Common myeloid progenitor, CD34-positive (primary cell): Measurements from ENCODE around the gene MVK.

ENCODE experiments used
- CTCF ChIA-PET: fragments of 350-600 bp; sonication (Branson Sonifier 250); formaldehyde crosslinking; loops from one replicate; lab custom pipeline; 2021; ENCODE audit warnings: antibody characterized with exemption; lab: Charles Lee
- POLR2A ChIA-PET: fragments of 350-600 bp; sonication (Branson Sonifier 250); formaldehyde crosslinking; loops from one replicate; lab custom pipeline; 2021; ENCODE audit warnings: antibody characterized with exemption; lab: Charles Lee
- DNase-seq, 3 donors: peaks; one replicate each; pipeline versions ENCODE4 v3.0.0 to v3.0.0-alpha.2; 2013
- H3K27ac ChIP-seq, 2 experiments: 1 replicate in 1 of 2; 2 replicates in 1 of 2; pipeline ENCODE4 v1.7.0; 2013; ENCODE audit warnings: inconsistent platforms in 2 of 2, low read length in 2 of 2, mild to moderate bottlenecking in 2 of 2, low read depth in 1 of 2, moderate library complexity in 1 of 2; ENCODE audit not compliant: severe bottlenecking in 2 of 2, insufficient read depth in 1 of 2, poor library complexity in 1 of 2
- H3K27me3 ChIP-seq, 5 experiments: replicated peaks in 2 of 5; 1 replicate in 3 of 5; 2 replicates in 2 of 5; pipeline versions ENCODE4 v1.6.1 to v1.7.0; 2013; ENCODE audit warnings: low read length in 4 of 5, mild to moderate bottlenecking in 2 of 5, moderate library complexity in 2 of 5, inconsistent platforms in 1 of 5; ENCODE audit not compliant: insufficient read depth in 5 of 5, control insufficient read depth in 4 of 5
- H3K36me3 ChIP-seq, 4 experiments: 1 replicate in 2 of 4; 2 replicates in 2 of 4; pipeline versions ENCODE4 v1.6.1 to v1.7.0; 2013; ENCODE audit warnings: low read length in 3 of 4, control low read depth in 1 of 4, mild to moderate bottlenecking in 1 of 4; ENCODE audit not compliant: control insufficient read depth in 4 of 4, insufficient read depth in 4 of 4
- H3K4me1 ChIP-seq, 4 experiments: 1 replicate in 3 of 4; 2 replicates in 1 of 4; pipeline versions ENCODE4 v1.6.1 to v1.7.1; 2013; ENCODE audit warnings: low read length in 3 of 4, mild to moderate bottlenecking in 3 of 4, control low read depth in 1 of 4, inconsistent platforms in 1 of 4, moderate library complexity in 1 of 4; ENCODE audit not compliant: control insufficient read depth in 4 of 4, insufficient read depth in 4 of 4; ENCODE audit errors: control extremely low read depth in 1 of 4
- H3K4me3 ChIP-seq, 7 experiments: 1 replicate in 4 of 7; 2 replicates in 3 of 7; pipeline versions ENCODE4 v1.5.1 to v1.7.0; 2013; ENCODE audit warnings: mild to moderate bottlenecking in 7 of 7, low read length in 6 of 7, moderate library complexity in 6 of 7, inconsistent platforms in 2 of 7, low read depth in 2 of 7, control low read depth in 1 of 7; ENCODE audit not compliant: insufficient read depth in 4 of 7, control insufficient read depth in 1 of 7; ENCODE audit errors: extremely low read depth in 1 of 7
- H3K9me3 ChIP-seq, 5 experiments: 1 replicate in 4 of 5; 2 replicates in 1 of 5; pipeline versions ENCODE4 v1.6.1 to v1.7.1; 2013; ENCODE audit warnings: low read length in 4 of 5, mild to moderate bottlenecking in 2 of 5, inconsistent platforms in 1 of 5, low read depth in 1 of 5, moderate library complexity in 1 of 5; ENCODE audit not compliant: control insufficient read depth in 4 of 5, insufficient read depth in 2 of 5; ENCODE audit errors: control extremely low read depth in 1 of 5
- WGBS: methylation state at CpG from one replicate; pipeline ENCODE4 v1.1.5; 2013; ENCODE audit not compliant: insufficient coverage; 5-methylcytosine and 5-hydroxymethylcytosine counted together

MVK gene

GRCh38 chr12:109545826-109546225 lies 27.8 kb upstream of the MVK start:
- 93% methylated on average over 3 of the region's 5 CpGs for WGBS
- POLR2A ChIA-PET: no interaction called here
- Histone ChIP-seq H3K4me1 (peaks cover 0 to 8% (median 7%) of the 10 kb centered on the region in 4 experiments), H3K27me3 (peaks cover 0 to 30% (median 6%) of the 10 kb centered on the region in 5 experiments), H3K9me3 (no peaks in the 10 kb centered on the region), H3K4me3 (no peak overlapping the region), H3K27ac (no peak overlapping the region), H3K36me3 (no peaks in the 10 kb centered on the region)
- no peak for DNase-seq
- CTCF ChIA-PET: interaction anchor here (0.9 to 1.2 kb wide), 2 partner anchors 22 to 231 kb away, joined by 3 read pairs; no protein-coding TSS in a partner anchor

- Histone ChIP-seq H3K27ac (no peak overlapping the region), H3K4me3 (no peak overlapping the region), H3K9me3 (no peaks in the 10 kb centered on the region), H3K27me3 (peaks cover 0 to 30% (median 8%) of the 10 kb centered on the region in 5 experiments), H3K36me3 (no peaks in the 10 kb centered on the region), H3K4me1 (peaks cover 0 to 8% (median 7%) of the 10 kb centered on the region in 4 experiments)
- no peak for DNase-seq
- ChIA-PET CTCF (no interaction called here), POLR2A (no interaction called here)
- WGBS: 91% methylated on average over 18 of the region's 18 CpGs
Observed at GRCh38 chr12:109547286-109547685, 26.3 kb upstream of the MVK start.

- ChIA-PET POLR2A (no interaction called here), CTCF (interaction anchor here (0.8 kb wide), 1 partner anchor 11 kb away, joined by 3 read pairs; no protein-coding TSS in a partner anchor)
- Histone ChIP-seq H3K27me3 (peaks cover 0 to 33% (median 6%) of the 10 kb centered on the region in 5 experiments), H3K9me3 (no peaks in the 10 kb centered on the region), H3K36me3 (no peaks in the 10 kb centered on the region), H3K4me3 (no peak overlapping the region), H3K27ac (no peak overlapping the region), H3K4me1 (peaks cover 0 to 8% (median 7%) of the 10 kb centered on the region in 4 experiments)
- no peak for DNase-seq
- 96% methylated on average over 4 of the region's 4 CpGs for WGBS
Observed at GRCh38 chr12:109548258-109548657, 25.3 kb upstream of the MVK start.

GRCh38 chr12:109549613-109550270 lies 23.9 kb upstream of the MVK start:
- WGBS: 81% methylated on average over 12 of the region's 15 CpGs
- Histone ChIP-seq H3K4me1 (peaks cover 0 to 8% (median 7%) of the 10 kb centered on the region in 4 experiments), H3K27ac (no peak overlapping the region), H3K36me3 (no peaks in the 10 kb centered on the region), H3K4me3 (no peak overlapping the region), H3K27me3 (peaks cover 0 to 33% (median 8%) of the 10 kb centered on the region in 5 experiments), H3K9me3 (no peaks in the 10 kb centered on the region)
- CTCF ChIA-PET: no interaction called here
- POLR2A ChIA-PET: no interaction called here
- DNase-seq: no peak

- ChIA-PET POLR2A (no interaction called here), CTCF (no interaction called here)
- peaks cover 0 to 33% (median 8%) of the 10 kb centered on the region in 5 experiments for H3K27me3 ChIP-seq
- H3K4me1 ChIP-seq: peaks cover 0 to 3% (median 2%) of the 10 kb centered on the region in 4 experiments
- no peak overlapping the region for H3K4me3 ChIP-seq
- no peak for DNase-seq
- H3K27ac ChIP-seq: no peak overlapping the region
- no peaks in the 10 kb centered on the region for H3K9me3 ChIP-seq
- H3K36me3 ChIP-seq: no peaks in the 10 kb centered on the region
- 82% methylated on average over 10 of the region's 12 CpGs for WGBS
Observed at GRCh38 chr12:109550281-109550680, 23.3 kb upstream of the MVK start.

- ChIA-PET POLR2A (interaction anchor here (0.5 kb wide), 1 partner anchor 263 kb away, joined by 4 read pairs; no protein-coding TSS in a partner anchor), CTCF (interaction anchor here (0.6 to 1.3 kb wide), 2 partner anchors 32 to 34 kb away, joined by 3 to 5 read pairs; no protein-coding TSS in a partner anchor)
- Histone ChIP-seq H3K27me3 (peaks cover 0 to 33% (median 8%) of the 10 kb centered on the region in 5 experiments), H3K9me3 (no peaks in the 10 kb centered on the region), H3K27ac (no peak overlapping the region), H3K4me1 (no peaks in the 10 kb centered on the region), H3K4me3 (no peak overlapping the region), H3K36me3 (peaks cover 0 to 7% (median 0%) of the 10 kb centered on the region in 4 experiments)
- DNase-seq: no peak
- WGBS: 100% methylated on average over 3 of the region's 6 CpGs
Observed at GRCh38 chr12:109551108-109551507, 22.5 kb upstream of the MVK start.

GRCh38 chr12:109552971-109553370 lies 20.6 kb upstream of the MVK start:
- no peak for DNase-seq
- Histone ChIP-seq H3K27me3 (peaks cover 0 to 25% (median 7%) of the 10 kb centered on the region in 5 experiments), H3K27ac (no peak overlapping the region), H3K9me3 (no peaks in the 10 kb centered on the region), H3K4me1 (no peaks in the 10 kb centered on the region), H3K36me3 (peaks cover 0 to 20% (median 9%) of the 10 kb centered on the region in 4 experiments), H3K4me3 (no peak overlapping the region)
- POLR2A ChIA-PET: no interaction called here
- WGBS: 93% methylated on average over 4 of the region's 4 CpGs
- CTCF ChIA-PET: interaction anchor here (1.1 to 1.2 kb wide), 2 partner anchors 12 to 34 kb away, joined by 3 read pairs; no protein-coding TSS in a partner anchor
